AG08396 (cell line): ENCODE measurements around the gene VDR.

Experiments used
- DNase-seq: peaks from one replicate; pipeline ENCODE4 v3.0.0; 2012; ENCODE audit warnings: low spot score, mixed read lengths

VDR gene

DNA sequence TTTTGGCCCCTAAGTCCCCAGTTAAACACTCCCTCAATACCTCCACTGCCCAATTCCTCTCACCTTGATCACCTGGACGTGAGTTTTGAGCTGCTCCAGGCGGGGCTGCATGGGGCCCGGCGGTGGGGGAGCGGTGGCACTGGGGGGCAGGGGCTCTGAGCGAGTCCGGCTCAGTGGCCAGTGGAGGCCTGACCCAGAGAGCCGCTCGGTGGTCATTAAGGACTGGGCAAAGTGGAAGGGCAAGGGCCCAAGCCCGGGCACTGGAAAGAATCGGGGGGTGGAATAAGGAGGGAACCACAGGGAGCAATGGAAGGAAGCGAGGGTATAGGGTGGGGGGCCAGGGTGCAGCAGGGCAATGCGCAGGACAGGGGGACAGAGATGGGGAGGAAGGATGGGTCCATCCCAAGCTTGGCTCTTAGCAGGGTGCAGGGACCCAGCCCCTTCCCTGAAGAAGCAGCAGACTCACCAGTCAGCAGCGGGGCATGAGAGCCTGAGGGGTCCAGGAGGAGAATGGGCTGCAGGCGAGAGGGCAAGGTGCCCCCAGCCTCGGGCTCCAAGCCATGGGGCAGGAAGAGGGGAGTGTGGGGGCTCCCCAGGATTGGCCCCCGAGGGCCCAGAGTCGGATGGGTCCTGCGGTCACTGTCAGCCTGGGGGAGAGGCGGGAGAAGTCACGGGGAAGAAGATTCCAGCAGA, 109.5 kb downstream of the VDR start:
- DNase-seq = no peak

- no peak for DNase-seq
These were observed 110.1 kb downstream of the VDR start for GRCh38 chr12:47794679-47795078.

GRCh38 chr12:47793015-47793681, 111.6 kb downstream of the VDR start:
- DNase-seq = no peak

DNA sequence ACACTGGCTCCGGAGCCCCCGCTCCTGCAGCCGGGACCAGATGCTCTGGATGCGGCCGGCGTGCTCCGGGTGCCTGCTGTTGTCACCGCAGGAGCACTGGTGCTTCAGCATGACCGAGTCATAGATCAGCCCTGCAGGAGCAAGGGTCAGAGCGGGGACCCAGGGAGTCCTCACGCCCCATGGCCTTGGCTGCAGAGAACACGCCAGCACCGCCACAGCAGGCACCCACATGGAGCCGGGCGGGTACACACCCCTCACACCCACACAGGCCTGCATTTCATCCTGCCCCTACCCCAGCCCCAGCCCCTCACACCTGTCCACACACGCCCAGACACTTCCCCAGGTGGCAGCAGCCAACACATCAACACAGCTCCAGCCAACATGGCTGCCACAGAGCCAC, 112.9 kb downstream of the VDR start:
- no peak for DNase-seq
